GM19452 (cell line): ENCODE data around the gene KBTBD8.

Experiments used
- ATAC-seq: cut with Tn5 transposase; IDR thresholded peaks from one replicate; pipeline ENCODE4 v1.9.1; 2021; ENCODE audit not compliant: unreplicated experiment

The KBTBD8 gene

GRCh38 chr3:66998113-66998903, at the start of gene KBTBD8:
Gene KBTBD8, plus strand, starts transcription at chr3:66998307. Its CDS starts 49 bp downstream, at chr3:66998356.
- ATAC-seq = peak; percentile 91

- no peak for ATAC-seq
Observed at GRCh38 chr3:66948838-66949237, 49.3 kb upstream of the KBTBD8 start.

GRCh38 chr3:66949898-66950297, 48.2 kb upstream of the KBTBD8 start:
- ATAC-seq = no peak

GRCh38 chr3:66952357-66952756, 45.8 kb upstream of the KBTBD8 start:
- no peak for ATAC-seq

- ATAC-seq = no peak
Observed at GRCh38 chr3:66953934-66954445, 44.1 kb upstream of the KBTBD8 start.

- ATAC-seq = no peak
Observed at GRCh38 chr3:66956742-66957141, 41.4 kb upstream of the KBTBD8 start.

- no peak for ATAC-seq
Observed at GRCh38 chr3:66957367-66957766, 40.7 kb upstream of the KBTBD8 start.

GRCh38 chr3:66958067-66958466, 40.0 kb upstream of the KBTBD8 start:
- ATAC-seq = no peak

- ATAC-seq = no peak
Observed at GRCh38 chr3:66962664-66963063, 35.4 kb upstream of the KBTBD8 start.

GRCh38 chr3:66971245-66971644, 26.9 kb upstream of the KBTBD8 start:
- no peak for ATAC-seq

- ATAC-seq = peak; percentile 100
Observed at GRCh38 chr3:66971891-66972551, 26.1 kb upstream of the KBTBD8 start.

- ATAC-seq = no peak
Observed at GRCh38 chr3:66980791-66981190, 17.3 kb upstream of the KBTBD8 start.

GRCh38 chr3:66983101-66983500, 15.0 kb upstream of the KBTBD8 start:
- ATAC-seq = no peak

- ATAC-seq = no peak
Observed at GRCh38 chr3:66985336-66985920, 12.7 kb upstream of the KBTBD8 start.

- ATAC-seq = no peak
Observed at GRCh38 chr3:66986406-66986805, 11.7 kb upstream of the KBTBD8 start.

GRCh38 chr3:66989241-66989640, 8.9 kb upstream of the KBTBD8 start:
- ATAC-seq = no peak

- peak; percentile 74 for ATAC-seq
Observed at GRCh38 chr3:66989860-66990696, 8.0 kb upstream of the KBTBD8 start.

- ATAC-seq = no peak
Observed at GRCh38 chr3:66991459-66991858, 6.6 kb upstream of the KBTBD8 start.

- ATAC-seq = no peak
Observed at GRCh38 chr3:66993082-66993481, 5.0 kb upstream of the KBTBD8 start.

GRCh38 chr3:66994588-66994987, 3.5 kb upstream of the KBTBD8 start:
- no peak for ATAC-seq

GRCh38 chr3:66996696-66997095, 1.4 kb upstream of the KBTBD8 start:
- ATAC-seq = no peak
